K562 (cell line): Measurements from ENCODE around the gene KRT4. TPM values are rescaled to one million over a fixed set of nuclear protein-coding genes. Genes with fewer than 3 reads are reported as not detected.

Source experiments
- ATF3 ChIP-seq, 2 experiments: fragments of 450-650 bp in 1 of 2; sonication (generic) in 1 of 2; formaldehyde crosslinking in 1 of 2; IDR thresholded peaks in 1 of 2; conservative IDR thresholded peaks in 1 of 2; 2 replicates each; pipeline versions ENCODE4 v1.6.1 to v1.8.1; 2016 to 2023; ENCODE audit warnings: mild to moderate bottlenecking in 2 of 2, moderate library complexity in 2 of 2, inconsistent platforms in 1 of 2, missing genetic modification reagents in 1 of 2
- BACH1 ChIP-seq: fragments of 200-800 bp; sonication (Bioruptor generic); IDR thresholded peaks from 2 replicates; pipeline ENCODE4 v1.6.1; 2016; ENCODE audit warnings: missing genetic modification characterization, missing compliant biosample characterization
- FOSL1 ChIP-seq: fragments of 200-800 bp; sonication (Bioruptor generic); conservative IDR thresholded peaks from 2 replicates; pipeline ENCODE4 v1.6.1; 2016; ENCODE audit warnings: missing genetic modification characterization, missing compliant biosample characterization
- MEIS2 ChIP-seq: fragments of 450-650 bp; IDR thresholded peaks from 2 replicates; pipeline ENCODE4 v1.6.1; 2014; ENCODE audit warnings: mild to moderate bottlenecking; ENCODE audit not compliant: partially characterized antibody
- NFATC3 ChIP-seq: fragments of 450-650 bp; IDR thresholded peaks from 2 replicates; pipeline ENCODE4 v1.6.1; 2017; ENCODE audit warnings: mild to moderate bottlenecking
- SAFB2 ChIP-seq: fragments of 200-400 bp; formaldehyde crosslinking; IDR thresholded peaks from 2 replicates; pipeline ENCODE4 v1.6.1; 2018; ENCODE audit warnings: borderline replicate concordance, low read length, low read depth, moderate library complexity; ENCODE audit not compliant: severe bottlenecking
- U2AF2 ChIP-seq: fragments of 200-400 bp; formaldehyde crosslinking; optimal IDR thresholded peaks from 2 replicates; pipeline ENCODE3; 2017; ENCODE audit warnings: low read depth, mild to moderate bottlenecking, low read length
- ZNF318 ChIP-seq, 2 experiments: fragments of 450-650 bp; IDR thresholded peaks; 2 replicates each; pipeline ENCODE4 v1.6.1; 2016; ENCODE audit warnings: mild to moderate bottlenecking in 2 of 2, borderline replicate concordance in 1 of 2, low read depth in 1 of 2, moderate library complexity in 1 of 2
- polyA plus RNA-seq, 8 experiments: library from polyadenylated mRNA; depleted of rRNA in 4 of 8; stranded (reverse) in 5 of 8; unstranded in 3 of 8; fragments of >200 nt; fragmentation: Nextera tagmentation in 2 of 8; fragmentation: Illumina TruSeq in 1 of 8; extraction: Ambion mirVana in 2 of 8; extraction: Trizol in 1 of 8; gene quantifications; 2 replicates each; pipeline versions ENCODE4 v1.2.1 to v1.2.3, GENCODE V29; 2011 to 2014; ENCODE audit warnings: inconsistent platforms in 1 of 8, missing spikeins in 1 of 8
- total RNA-seq, 7 experiments: library from RNA; depleted of rRNA in 6 of 7; stranded (reverse); fragments of >200 nt in 6 of 7; fragmentation: Illumina TruSeq in 2 of 7; extraction: Trizol in 2 of 7; gene quantifications; 2 replicates each; pipeline versions ENCODE4 v1.2.1 to v1.2.3, GENCODE V29; 2011 to 2021; ENCODE audit warnings: low replicate concordance in 1 of 7

Gene KRT4
- total and polyA plus RNA-seq, 9 of the 15 experiments (the other 6 are each of a cell fraction or from before 2014, with no cell fraction given): not detected

GRCh38 chr12:52798671-52799504, 15.0 kb downstream of the KRT4 start (continued):
- TF ChIP-seq BACH1 (tag) (no peak), NFATC3 (no peak), ATF3 (IDR thresholded peaks at IDR 0.05) (peak; percentile 60), ATF3 (CRISPR knock-in tag; conservative IDR thresholded peaks at IDR 0.05) (no peak), ZNF318 (IDR thresholded peaks at IDR 0.05; ENCODE audit: borderline replicate concordance in 1 of 2, low read depth in 1 of 2) (no peak), SAFB2 (no peak), MEIS2 (peak; percentile 14), FOSL1 (tag) (peak; percentile 67), U2AF2 (no peak)
